HG03095 (cell line): ENCODE data around the gene WEE2.
"Not testable (repeated sequence)": the region's sequence is repeated elsewhere in the genome, so short reads cannot be mapped to it uniquely, and the experiment has no call there.

Source experiments
- ATAC-seq: cut with Tn5 transposase; IDR thresholded peaks from one replicate; pipeline ENCODE4 v1.9.1; 2021; ENCODE audit warnings: moderate library complexity; ENCODE audit not compliant: unreplicated experiment

The WEE2 gene

DNA sequence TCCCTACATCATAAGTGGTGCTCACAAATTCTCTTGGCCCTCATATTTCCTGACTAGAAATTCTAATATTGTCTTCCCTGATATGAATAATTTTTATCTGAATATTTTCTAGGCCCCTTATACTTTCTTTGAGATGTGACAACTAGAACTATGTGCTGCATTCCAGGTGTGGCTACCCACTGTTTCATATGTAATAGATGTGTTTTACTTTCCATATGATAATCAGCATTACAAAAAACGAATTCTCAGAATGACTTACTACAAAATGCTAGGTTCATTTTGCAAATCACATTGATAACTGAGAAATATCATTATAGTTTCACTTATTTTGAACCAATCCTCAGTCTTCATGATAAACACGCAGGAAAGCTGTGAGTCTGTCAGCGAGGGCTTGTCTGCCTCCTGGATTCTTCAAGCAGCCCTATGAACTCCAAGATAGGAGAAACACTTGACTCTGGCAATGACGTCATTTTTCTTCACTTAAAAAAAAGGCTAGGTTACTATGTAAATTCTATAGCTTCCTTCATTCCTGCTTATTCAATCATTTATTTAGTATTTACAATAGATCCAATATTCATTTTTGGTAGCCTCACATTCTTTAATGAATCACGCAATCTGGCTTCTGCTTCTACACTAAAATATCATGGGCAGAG is 4.6 kb downstream of the WEE2 start:
- ATAC-seq, result no peak

DNA sequence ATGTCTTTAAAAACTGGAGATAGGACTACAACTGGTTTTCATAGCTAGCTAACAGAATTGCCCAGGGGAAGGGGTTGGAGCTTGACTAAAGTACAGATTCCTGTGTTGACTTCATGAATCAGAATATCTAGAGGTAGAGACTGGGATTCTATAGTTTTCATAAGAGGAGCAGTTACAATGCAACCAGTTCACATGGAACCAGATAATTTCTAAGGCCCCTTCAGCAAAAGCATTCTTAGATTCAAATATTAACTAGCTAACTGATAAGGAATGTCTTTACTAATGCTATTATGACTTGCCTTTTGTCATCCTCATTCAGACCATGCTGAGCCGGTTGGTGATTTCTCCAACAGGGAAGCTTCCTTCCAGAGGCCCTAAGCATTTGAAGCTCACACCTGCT is 5.7 kb downstream of the WEE2 start:
- ATAC-seq, result no peak

DNA sequence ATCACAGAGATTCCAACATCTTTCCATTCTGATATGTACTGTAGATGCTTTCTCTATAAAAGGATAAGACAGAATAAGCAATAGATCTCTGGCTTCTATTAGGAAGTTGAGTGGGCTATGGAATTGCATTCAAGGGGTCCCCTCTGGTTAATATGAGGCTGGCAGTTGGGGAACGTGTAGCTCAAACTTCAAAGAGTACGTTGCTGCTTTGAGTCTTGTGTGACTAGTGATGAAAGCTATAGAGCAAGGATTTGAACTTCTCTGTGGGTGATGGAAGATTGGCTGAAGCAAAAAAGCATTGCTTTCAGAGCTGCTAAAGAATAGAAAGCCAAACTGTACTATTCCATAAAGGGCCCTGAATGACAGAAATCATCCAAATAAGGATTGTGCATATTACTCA is 6.4 kb downstream of the WEE2 start:
- ATAC-seq, result no peak

- no peak for ATAC-seq
These were observed 6.9 kb downstream of the WEE2 start for GRCh38 chr7:141715018-141715417.

GRCh38 chr7:141715794-141716689 is 7.9 kb downstream of the WEE2 start:
- no peak for ATAC-seq

GRCh38 chr7:141717450-141717849 is 9.3 kb downstream of the WEE2 start:
- ATAC-seq, result no peak

- ATAC-seq, result no peak
These were observed 14.4 kb downstream of the WEE2 start for GRCh38 chr7:141722529-141722928.

DNA sequence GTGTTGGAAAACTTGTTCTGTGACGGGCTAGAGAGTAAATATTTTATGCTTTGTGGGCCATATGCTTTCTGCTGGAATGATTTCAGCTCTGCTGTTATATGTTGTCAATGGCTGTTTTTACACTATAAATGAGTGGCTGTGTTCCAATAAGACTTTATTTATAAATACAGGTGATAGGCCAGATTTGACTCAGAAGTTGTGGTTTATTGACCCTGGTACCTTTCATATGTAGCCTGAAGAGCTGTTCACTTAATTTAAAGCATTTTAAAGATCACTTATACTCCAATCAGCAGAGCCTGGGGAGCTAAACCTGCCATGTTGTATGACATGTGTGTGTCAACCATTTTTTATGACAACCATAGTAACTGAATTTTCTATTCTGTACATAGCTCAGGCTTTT is 20.9 kb downstream of the WEE2 start:
- ATAC-seq, result no peak

- ATAC-seq, result no peak
These were observed 23.5 kb downstream of the WEE2 start for GRCh38 chr7:141731476-141732149.

DNA sequence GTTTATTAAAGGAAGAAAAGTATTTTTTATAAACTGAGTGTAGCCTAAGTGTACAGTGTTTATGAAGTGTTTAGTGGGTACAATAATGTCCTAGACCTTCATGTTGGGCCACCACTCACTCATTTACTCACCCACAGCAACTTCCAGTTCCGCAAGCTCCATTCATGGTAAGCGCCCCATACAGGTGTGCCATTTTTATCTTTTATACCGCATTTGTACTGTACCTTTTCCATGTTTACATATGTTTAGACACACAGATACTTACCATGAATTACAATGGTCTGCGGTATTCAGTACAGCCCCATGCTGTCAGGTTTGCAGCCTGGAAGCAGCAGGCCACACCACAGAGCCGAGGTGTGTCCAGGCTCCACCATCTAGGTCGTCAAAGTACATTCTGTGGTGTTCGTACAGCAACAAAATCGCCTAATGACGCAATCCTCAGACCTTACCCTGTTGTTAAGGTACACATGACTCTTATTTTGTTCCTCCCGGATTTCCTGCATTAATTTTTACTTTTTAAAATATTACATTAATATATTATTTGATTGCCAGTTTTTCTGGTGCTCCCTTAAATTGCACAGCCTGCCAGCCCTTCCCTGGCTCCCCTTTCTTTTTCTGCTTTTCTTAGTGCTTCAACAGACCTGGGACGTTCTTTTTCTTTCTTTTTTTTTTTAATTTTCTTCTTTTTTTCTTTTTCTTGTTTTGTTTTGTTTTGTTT is 29.1 kb downstream of the WEE2 start:
- ATAC-seq, result no peak

- ATAC-seq, result peak; percentile 91
These were observed 29.9 kb downstream of the WEE2 start, which contains the start of gene SSBP1 for GRCh38 chr7:141737836-141738591. Gene SSBP1 (plus strand): TSS chr7:141738358. CDS start chr7:141739167, 809 bp downstream.

DNA sequence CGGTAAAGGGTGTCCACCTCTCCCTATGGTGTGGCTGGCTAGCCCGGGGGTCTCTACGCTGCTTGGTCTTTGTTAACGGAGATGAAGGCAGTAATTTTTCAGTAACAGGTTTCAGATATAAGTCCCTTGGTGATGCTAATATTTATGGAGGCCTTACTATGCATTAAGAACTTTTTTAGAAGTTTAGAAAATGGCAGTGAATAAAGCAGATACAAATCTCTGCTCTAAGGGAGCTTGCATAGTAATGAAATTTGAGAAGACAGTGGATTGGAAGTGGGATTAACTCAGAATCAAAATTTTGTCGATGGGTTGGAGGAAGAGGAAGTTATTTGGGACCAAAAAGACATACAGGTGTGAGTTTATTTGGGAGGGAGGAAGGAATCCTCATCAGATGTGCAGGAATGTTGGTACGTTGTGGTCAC is 30.4 kb downstream of the WEE2 start:
- no peak for ATAC-seq

DNA sequence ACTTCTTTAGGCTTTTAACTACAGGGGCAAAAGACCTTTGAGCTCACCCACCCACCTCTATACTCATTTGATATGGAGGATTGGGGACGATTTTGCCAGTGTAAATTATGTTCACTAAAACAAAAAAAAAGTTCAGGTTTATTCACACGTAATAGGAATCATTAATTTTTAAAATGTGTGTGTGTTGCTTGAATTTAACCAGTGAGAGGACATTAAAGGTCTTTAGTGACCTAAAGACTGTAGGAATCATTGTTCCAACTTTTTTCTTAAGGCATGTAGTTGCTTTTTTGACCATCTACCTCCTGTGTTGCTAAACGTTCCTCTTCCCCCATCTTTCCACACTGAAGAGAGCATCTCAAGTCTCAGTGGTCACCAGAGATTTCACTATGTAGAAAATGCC is 31.1 kb downstream of the WEE2 start:
- ATAC-seq, result no peak

GRCh38 chr7:141742229-141742628 is 34.1 kb downstream of the WEE2 start:
- ATAC-seq, result no peak

DNA sequence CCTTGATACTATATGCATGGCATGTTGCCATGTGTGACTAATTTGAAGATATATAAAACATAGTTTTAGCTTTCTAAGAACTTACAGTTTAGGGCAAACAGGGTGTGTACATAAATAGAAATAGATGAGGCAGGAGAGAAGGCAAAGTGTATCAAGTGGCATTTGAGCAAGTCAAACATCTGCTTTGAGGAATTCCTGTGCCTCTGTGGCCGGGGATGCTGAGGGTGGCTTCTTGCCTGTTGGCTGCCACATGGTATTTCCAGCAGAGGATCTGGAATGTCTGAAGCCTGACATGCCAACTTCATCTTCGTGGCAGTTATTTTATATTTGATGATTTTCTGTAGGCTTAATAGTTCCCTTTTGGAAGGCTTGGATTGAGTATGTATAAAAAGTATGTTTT is 36.0 kb downstream of the WEE2 start:
- no peak for ATAC-seq

- no peak for ATAC-seq
These were observed 40.2 kb downstream of the WEE2 start for GRCh38 chr7:141748396-141748795.

GRCh38 chr7:141751904-141752303 is 43.8 kb downstream of the WEE2 start:
- ATAC-seq, result not testable (repeated sequence)

- no peak for ATAC-seq
These were observed 44.5 kb downstream of the WEE2 start for GRCh38 chr7:141752634-141753033.

- ATAC-seq, result no peak
These were observed 46.8 kb downstream of the WEE2 start for GRCh38 chr7:141754939-141755338.

GRCh38 chr7:141763797-141764196 is 55.6 kb downstream of the WEE2 start, which contains the start of gene TAS2R3:
Gene TAS2R3 (plus strand): TSS chr7:141764097. CDS start chr7:141764159, 62 bp downstream.
- no peak for ATAC-seq
